ENCODE measurements around the gene PDAP1. TPM values are rescaled to one million over a fixed set of nuclear protein-coding genes. Genes with fewer than 3 reads are reported as not detected.
A peak's percentile ranks its signal among the peaks of the same experiment; 100 is the strongest.

Gene PDAP1, protein sequence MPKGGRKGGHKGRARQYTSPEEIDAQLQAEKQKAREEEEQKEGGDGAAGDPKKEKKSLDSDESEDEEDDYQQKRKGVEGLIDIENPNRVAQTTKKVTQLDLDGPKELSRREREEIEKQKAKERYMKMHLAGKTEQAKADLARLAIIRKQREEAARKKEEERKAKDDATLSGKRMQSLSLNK
- total RNA-seq (2021; ENCODE audit: unreplicated experiment) (200 TPM), Bru-seq, nascent RNA (percentile 95 among the genes with signal in this experiment), BruChase-seq, experiment 1, labeled RNA remaining after a 6-hour chase (percentile 97 among the genes with signal in this experiment), BruChase-seq, experiment 2, labeled RNA remaining after a 2-hour chase (percentile 96 among the genes with signal in this experiment)
- 203 and 206 TPM in 2 replicates for polyA plus RNA-seq (2012)
- long read RNA-seq, transcript PDAP1-201 (6 exons, 2,546 nt) = major isoform, 97 of 214 reads
- long read RNA-seq, partial matches to known transcripts = 15 of 214 reads
- long read RNA-seq, other reads (novel, unspliced or antisense) = 100 of 214 reads

- CTCF ChIA-PET = no interaction called here
- intact Hi-C loops (cut with micrococcal nuclease) = no loop called here
- no peaks in the 10 kb centered on the region; the same call in 1 of the 2 replicates for H4K20me1 ChIP-seq (ENCODE audit: insufficient read depth)
Observed at GRCh38 chr7:99408379-99409191, at the start of gene PDAP1, which contains the start of gene BUD31. PDAP1 (minus strand) TSS chr7:99408597; CDS start chr7:99408548, 49 bp downstream. BUD31 (plus strand) TSS chr7:99408969; CDS start chr7:99411093, 2,124 bp downstream.

More at GRCh38 chr7:99408379-99409191, at the start of gene PDAP1, which contains the start of gene BUD31:
- peak within 1 kb of the TSS; percentile 92 to 100 for H3K4me3 ChIP-seq (replicated peaks in 1 of 2; ENCODE audit: low read depth in 1 of 2, low read length in 2 of 2)
- peak within 1 kb of the TSS; percentile 96 for H3K4me2 ChIP-seq (ENCODE audit: low read length)
- DNase-seq (ENCODE audit: low read depth, low spot score) (peak; percentile 89), ATAC-seq (peak; percentile 86)
- peak within 1 kb of the TSS; percentile 89 for H3K9ac ChIP-seq (ENCODE audit: low read length)
- no peaks in the 10 kb centered on the region for H3K27me3 ChIP-seq (ENCODE audit: insufficient read depth, low read length)
- no TSS peak for BruUV-seq (replicated peaks)
- ChIA-PET RAD21 (ENCODE audit: low non-redundant PET in 1 of 2, low total read pairs in 2 of 2, uncharacterized antibody in 2 of 2, unreplicated experiment in 2 of 2) (no interaction called here), POLR2A (interaction anchor here (0.6 to 1.5 kb wide), 10 partner anchors 10 to 150 kb away, joined by 3 to 6 read pairs (median 4); partner anchors contain the start of genes ZKSCAN5 and ZNF655)
- H3K9me3 ChIP-seq (ENCODE audit: control insufficient read depth in 1 of 2, insufficient read depth in 1 of 2, low read depth in 1 of 2, low read length in 2 of 2) = no peaks in the 10 kb centered on the region
- no peaks in the 10 kb centered on the region for H3K9me2 ChIP-seq (ENCODE audit: insufficient read depth)
- H2AFZ ChIP-seq (ENCODE audit: low read depth, low read length, poor library complexity, severe bottlenecking) = no peak within 1 kb of the TSS
- H3K27ac ChIP-seq (ENCODE audit: low read depth, low read length) = peak within 1 kb of the TSS; percentile 94
- peaks cover 88% of the 10 kb centered on the region for H3K79me2 ChIP-seq (ENCODE audit: insufficient read depth, low read length)
- H3K4me1 ChIP-seq (ENCODE audit: control insufficient read depth in 1 of 2, insufficient read depth in 2 of 2, low read length in 2 of 2) = peaks cover 13 to 19% of the 10 kb centered on the region in 2 experiments; a peak in 3 of 4 replicates
- peaks cover 23 to 45% of the 10 kb centered on the region in 2 experiments; a peak in 3 of 4 replicates for H3K36me3 ChIP-seq (ENCODE audit: control insufficient read depth in 1 of 2, insufficient read depth in 2 of 2, low read length in 2 of 2)
- TF ChIP-seq SIN3A (IDR thresholded peaks at IDR 0.05; ENCODE audit: low read depth) (peak; percentile 72), TCF7L2 (IDR thresholded peaks at IDR 0.05; ENCODE audit: borderline replicate concordance, extremely low read depth, insufficient read depth, insufficient read length) (no peak), ATF3 (IDR thresholded peaks at IDR 0.05) (peak; percentile 97), SP1 (IDR thresholded peaks at IDR 0.05; ENCODE audit: low read depth) (peak; percentile 89), CEBPB (IDR thresholded peaks at IDR 0.05; ENCODE audit: low read depth) (peak; percentile 100), POLR2AphosphoS5 (IDR thresholded peaks at IDR 0.05; ENCODE audit: low read depth, low read length) (peak; percentile 97), CBX3 (IDR thresholded peaks at IDR 0.05; ENCODE audit: low read depth) (no peak), ZFX (IDR thresholded peaks at IDR 0.05) (peak; percentile 93), RAD21 (IDR thresholded peaks at IDR 0.05; ENCODE audit: low read depth) (no peak), POLR2A (IDR thresholded peaks at IDR 0.05; ENCODE audit: borderline replicate concordance, extremely low read depth, insufficient read depth, insufficient read length) (peak; percentile 93), ELF1 (IDR thresholded peaks at IDR 0.05; ENCODE audit: borderline replicate concordance, low read depth) (peak; percentile 65; the same call in 1 of the 2 replicates), YY1 (IDR thresholded peaks at IDR 0.05; ENCODE audit: extremely low read depth, insufficient replicate concordance, low read depth, low read length) (peak; percentile 52)
- TF ChIP-seq, protein P1, sequence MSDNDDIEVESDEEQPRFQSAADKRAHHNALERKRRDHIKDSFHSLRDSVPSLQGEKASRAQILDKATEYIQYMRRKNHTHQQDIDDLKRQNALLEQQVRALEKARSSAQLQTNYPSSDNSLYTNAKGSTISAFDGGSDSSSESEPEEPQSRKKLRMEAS (IDR thresholded peaks at IDR 0.05) = peak; percentile 81
